ENCODE data around the gene SMAD2.

Gene SMAD2

DNA sequence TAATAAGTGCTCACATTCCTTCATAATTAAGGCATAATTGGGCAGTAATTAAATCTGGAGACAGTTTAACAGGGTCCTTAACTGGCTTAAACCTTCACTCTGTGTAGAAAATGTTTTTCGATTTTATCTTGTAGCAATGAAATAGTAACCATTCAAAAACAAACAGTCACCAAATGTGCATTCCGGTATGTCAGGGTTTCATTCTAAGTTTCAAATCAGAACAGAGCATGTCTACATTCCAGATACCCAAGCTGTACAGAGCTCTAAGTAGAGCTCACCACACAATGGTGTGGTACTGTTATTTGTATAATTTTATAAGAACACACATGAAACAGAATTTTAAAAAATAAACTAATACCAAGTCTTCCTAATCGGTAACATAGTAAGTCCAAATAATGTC lies 52.6 kb downstream of the SMAD2 start:
- H3K4me3 ChIP-seq (replicated peaks in 1 of 2; ENCODE audit: low read depth in 2 of 2, low read length in 2 of 2) = no peak overlapping the region
- TF ChIP-seq CTCF (IDR thresholded peaks at IDR 0.05; ENCODE audit: low read depth, low read length) = no peak
- DNase-seq (ENCODE audit: low read depth in 2 of 2) = no peak

GRCh38 chr18:47876813-47877212 lies 53.6 kb downstream of the SMAD2 start:
- H3K4me3 ChIP-seq (replicated peaks in 1 of 2; ENCODE audit: low read depth in 2 of 2, low read length in 2 of 2) = no peak overlapping the region
- no peak for DNase-seq (ENCODE audit: low read depth in 2 of 2)
- no peak for TF ChIP-seq CTCF (IDR thresholded peaks at IDR 0.05; ENCODE audit: low read depth, low read length)

- no peak for DNase-seq (ENCODE audit: low read depth in 2 of 2)
- TF ChIP-seq CTCF (IDR thresholded peaks at IDR 0.05; ENCODE audit: low read depth, low read length) = no peak
- no peak overlapping the region for H3K4me3 ChIP-seq (replicated peaks in 1 of 2; ENCODE audit: low read depth in 2 of 2, low read length in 2 of 2)
These were observed 56.8 kb downstream of the SMAD2 start for GRCh38 chr18:47873625-47874024.

DNA sequence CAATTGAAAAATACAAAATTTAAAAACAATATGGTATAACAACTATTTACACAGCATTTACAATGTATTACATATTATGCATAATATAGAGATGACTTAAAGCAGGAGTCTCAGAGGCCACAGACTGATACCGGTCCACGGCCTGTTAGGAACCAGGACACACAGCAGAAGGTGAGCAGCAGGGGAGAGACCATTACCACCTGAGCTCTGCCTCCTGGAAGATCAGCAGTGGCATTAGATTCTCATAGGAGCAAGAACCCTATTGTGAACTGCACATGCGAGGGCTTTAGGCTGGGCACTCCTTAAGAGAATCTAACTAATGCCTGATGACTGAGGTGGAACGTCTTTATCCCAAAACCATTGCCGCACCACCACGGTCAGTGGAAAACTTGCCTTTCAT lies 58.0 kb downstream of the SMAD2 start:
- H3K4me3 ChIP-seq (replicated peaks in 1 of 2; ENCODE audit: low read depth in 2 of 2, low read length in 2 of 2) = no peak overlapping the region
- DNase-seq (ENCODE audit: low read depth in 2 of 2) = no peak
- TF ChIP-seq CTCF (IDR thresholded peaks at IDR 0.05; ENCODE audit: low read depth, low read length) = no peak

DNA sequence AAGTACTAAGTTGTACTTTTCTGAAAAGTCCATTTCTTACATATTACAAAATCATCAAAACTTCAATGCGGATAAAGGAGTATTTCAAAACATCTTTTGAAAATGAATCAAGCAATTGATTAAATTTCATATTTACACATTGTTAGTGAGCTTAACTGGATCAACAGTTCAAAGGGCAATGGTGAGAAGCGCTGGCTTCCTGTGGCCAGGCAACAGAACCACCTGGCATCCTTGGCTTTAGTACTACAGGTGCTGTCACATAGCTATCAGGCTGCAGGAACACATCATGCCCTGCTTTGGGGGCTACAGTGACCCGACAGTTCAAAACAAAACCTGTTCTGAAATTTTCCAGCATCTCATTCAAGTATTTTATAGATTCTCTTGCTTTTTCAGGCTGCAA lies 59.2 kb downstream of the SMAD2 start:
- no peak overlapping the region for H3K4me3 ChIP-seq (replicated peaks in 1 of 2; ENCODE audit: low read depth in 2 of 2, low read length in 2 of 2)
- DNase-seq (ENCODE audit: low read depth in 2 of 2) = no peak
- no peak for TF ChIP-seq CTCF (IDR thresholded peaks at IDR 0.05; ENCODE audit: low read depth, low read length)

- DNase-seq (ENCODE audit: low read depth in 2 of 2) = peak in 1 of 2 donors; percentile 21
- no peak for TF ChIP-seq CTCF (IDR thresholded peaks at IDR 0.05; ENCODE audit: low read depth, low read length)
- H3K4me3 ChIP-seq (replicated peaks in 1 of 2; ENCODE audit: low read depth in 2 of 2, low read length in 2 of 2) = no peak overlapping the region
These were observed 59.9 kb downstream of the SMAD2 start for GRCh38 chr18:47870605-47871004.

DNA sequence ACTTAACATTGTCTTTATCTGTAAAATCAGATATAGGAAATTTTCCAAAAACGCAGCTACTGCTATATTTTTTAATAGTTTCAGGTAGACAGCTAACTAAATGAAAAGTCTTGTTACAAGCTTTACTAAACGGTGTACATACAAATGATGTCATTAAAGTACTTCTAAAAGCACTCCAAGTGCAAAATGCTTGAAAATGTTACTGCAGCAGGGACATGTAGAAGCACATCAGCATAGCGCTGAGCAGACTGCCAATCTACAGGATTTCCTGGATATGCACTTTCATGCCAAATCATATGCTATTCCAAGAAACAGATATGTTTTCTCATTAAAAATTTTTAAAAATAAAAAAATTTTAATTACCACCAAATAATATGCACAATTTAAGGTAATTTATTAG lies 61.7 kb downstream of the SMAD2 start:
- no peak for TF ChIP-seq CTCF (IDR thresholded peaks at IDR 0.05; ENCODE audit: low read depth, low read length)
- no peak for DNase-seq (ENCODE audit: low read depth in 2 of 2)
- H3K4me3 ChIP-seq (replicated peaks in 1 of 2; ENCODE audit: low read depth in 2 of 2, low read length in 2 of 2) = no peak overlapping the region

Data from cardiac fibroblast (primary cell).